Pericardium fibroblast (primary cell): ENCODE results near the gene OR2A1. TPM values are rescaled to one million over a fixed set of nuclear protein-coding genes. Genes with fewer than 3 reads are reported as not detected.

ENCODE experiments used
- total RNA-seq: library from RNA; depleted of rRNA; stranded (reverse); fragments of >200 nt; gene quantifications from 2 replicates; pipeline ENCODE4 v1.2.3, GENCODE V29; 2015

OR2A1 gene
- total RNA-seq: not detected in 2 replicates

GRCh38 chr7:144311872-144312469 is at the start of gene OR2A1:
TSS of gene OR2A1 (plus strand) at chr7:144312419. CDS start at chr7:144318125, 5,706 bp downstream.

GRCh38 chr7:144264692-144265091 is 47.5 kb upstream of the OR2A1 start, which contains the start of gene OR2A7:
TSS of gene OR2A7 (minus strand) at chr7:144264792. CDS start at chr7:144259628, 5,164 bp downstream.

GRCh38 chr7:144269188-144269587 is 43.0 kb upstream of the OR2A1 start, which contains the start of gene CTAGE8:
TSS of gene CTAGE8 (minus strand) at chr7:144269288. CDS start at chr7:144269250, 38 bp downstream.

GRCh38 chr7:144355176-144355822 is 43.1 kb downstream of the OR2A1 start, which contains the start of gene ARHGEF5:
TSS of gene ARHGEF5 (plus strand) at chr7:144355402. CDS start at chr7:144362670, 7,268 bp downstream.

Other genes starting within 250 kb of the OR2A1 start
- gene OR2A25, start 242.6 kb upstream of the OR2A1 start, total RNA-seq: not detected in 2 replicates
- not detected in 2 replicates for gene OR2A12, start 226.1 kb upstream of the OR2A1 start, total RNA-seq
- gene OR2A2, start 202.8 kb upstream of the OR2A1 start, total RNA-seq: not detected in 2 replicates
- gene OR2A14, start 189.2 kb upstream of the OR2A1 start, total RNA-seq: not detected in 2 replicates
- gene CTAGE4, start 129.0 kb upstream of the OR2A1 start, total RNA-seq: 0.09 and 0.82 TPM in 2 replicates
- gene ARHGEF35, start 116.6 kb upstream of the OR2A1 start, total RNA-seq: 0.60 and 4.4 TPM in 2 replicates
- not detected in 2 replicates for gene OR2A42, start 72.8 kb upstream of the OR2A1 start, total RNA-seq
- 0.17 TPM in 1 of 2 replicates, not detected in the other for gene OR2A7, start 47.6 kb upstream of the OR2A1 start, total RNA-seq
- gene CTAGE8, start 43.1 kb upstream of the OR2A1 start, total RNA-seq: under 0.01 and 0.26 TPM in 2 replicates
- gene ARHGEF5, start 43.0 kb downstream of the OR2A1 start, total RNA-seq: 5.1 and 8.3 TPM in 2 replicates
- gene NOBOX, start 91.3 kb downstream of the OR2A1 start, total RNA-seq: not detected in 2 replicates